ENCODE measurements around the gene RPL37A.
A peak's percentile ranks its signal among the peaks of the same experiment; 100 is the strongest.

The RPL37A gene

DNA sequence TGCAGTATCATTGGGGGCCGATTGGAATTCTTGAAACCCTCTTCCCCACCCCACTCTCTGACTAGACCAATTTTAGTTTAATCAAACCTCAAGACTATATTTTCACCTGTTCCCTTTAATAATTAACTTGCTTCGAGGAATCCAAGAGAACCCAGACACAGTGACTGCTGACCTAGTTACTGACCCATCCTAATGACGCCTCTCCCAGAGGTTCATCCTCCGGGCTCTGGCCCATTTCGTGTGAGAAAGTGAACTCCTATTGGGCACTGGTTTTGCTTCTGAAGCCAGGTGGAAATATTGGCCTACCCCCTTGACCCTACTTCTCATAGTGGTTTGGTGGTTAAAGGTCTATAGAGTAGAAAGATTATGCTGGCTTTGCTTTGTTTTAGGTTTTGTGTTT is 39.9 kb downstream of the RPL37A start:
- DNase-seq (ENCODE audit: low spot score): no peak
- peak overlapping the region; percentile 59 for H3K27ac ChIP-seq
- CTCF ChIA-PET: no interaction called here
- TF ChIP-seq, protein P1, sequence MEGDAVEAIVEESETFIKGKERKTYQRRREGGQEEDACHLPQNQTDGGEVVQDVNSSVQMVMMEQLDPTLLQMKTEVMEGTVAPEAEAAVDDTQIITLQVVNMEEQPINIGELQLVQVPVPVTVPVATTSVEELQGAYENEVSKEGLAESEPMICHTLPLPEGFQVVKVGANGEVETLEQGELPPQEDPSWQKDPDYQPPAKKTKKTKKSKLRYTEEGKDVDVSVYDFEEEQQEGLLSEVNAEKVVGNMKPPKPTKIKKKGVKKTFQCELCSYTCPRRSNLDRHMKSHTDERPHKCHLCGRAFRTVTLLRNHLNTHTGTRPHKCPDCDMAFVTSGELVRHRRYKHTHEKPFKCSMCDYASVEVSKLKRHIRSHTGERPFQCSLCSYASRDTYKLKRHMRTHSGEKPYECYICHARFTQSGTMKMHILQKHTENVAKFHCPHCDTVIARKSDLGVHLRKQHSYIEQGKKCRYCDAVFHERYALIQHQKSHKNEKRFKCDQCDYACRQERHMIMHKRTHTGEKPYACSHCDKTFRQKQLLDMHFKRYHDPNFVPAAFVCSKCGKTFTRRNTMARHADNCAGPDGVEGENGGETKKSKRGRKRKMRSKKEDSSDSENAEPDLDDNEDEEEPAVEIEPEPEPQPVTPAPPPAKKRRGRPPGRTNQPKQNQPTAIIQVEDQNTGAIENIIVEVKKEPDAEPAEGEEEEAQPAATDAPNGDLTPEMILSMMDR (conservative IDR thresholded peaks at IDR 0.05; ENCODE audit: low read depth): no peak
- POLR2A ChIA-PET (ENCODE audit: low non-redundant PET): no interaction called here

DNA sequence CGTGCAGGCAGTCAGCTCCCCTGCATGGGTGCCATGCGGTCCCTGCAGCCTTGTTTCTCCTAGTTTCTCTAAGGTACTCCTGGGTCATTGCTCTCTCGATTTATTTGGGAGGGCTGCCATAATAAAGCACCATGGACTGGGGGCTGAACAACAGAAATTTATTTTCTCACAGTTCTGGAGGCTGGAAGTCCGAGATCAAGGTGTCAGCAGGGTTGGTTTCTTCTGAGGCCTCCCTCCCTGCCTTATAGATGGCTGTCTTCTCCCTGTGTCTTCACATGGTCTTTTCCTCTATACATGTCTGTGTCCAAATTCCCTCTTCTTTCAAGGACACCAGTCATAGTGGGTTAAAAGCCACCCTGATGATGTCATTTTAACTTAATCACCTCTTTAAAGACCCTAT is 40.5 kb downstream of the RPL37A start:
- H3K27ac ChIP-seq: peak overlapping the region; percentile 59
- no peak for DNase-seq (ENCODE audit: low spot score)
- TF ChIP-seq, protein P1 (conservative IDR thresholded peaks at IDR 0.05; ENCODE audit: low read depth): no peak
- POLR2A ChIA-PET (ENCODE audit: low non-redundant PET): no interaction called here
- CTCF ChIA-PET: no interaction called here

DNA sequence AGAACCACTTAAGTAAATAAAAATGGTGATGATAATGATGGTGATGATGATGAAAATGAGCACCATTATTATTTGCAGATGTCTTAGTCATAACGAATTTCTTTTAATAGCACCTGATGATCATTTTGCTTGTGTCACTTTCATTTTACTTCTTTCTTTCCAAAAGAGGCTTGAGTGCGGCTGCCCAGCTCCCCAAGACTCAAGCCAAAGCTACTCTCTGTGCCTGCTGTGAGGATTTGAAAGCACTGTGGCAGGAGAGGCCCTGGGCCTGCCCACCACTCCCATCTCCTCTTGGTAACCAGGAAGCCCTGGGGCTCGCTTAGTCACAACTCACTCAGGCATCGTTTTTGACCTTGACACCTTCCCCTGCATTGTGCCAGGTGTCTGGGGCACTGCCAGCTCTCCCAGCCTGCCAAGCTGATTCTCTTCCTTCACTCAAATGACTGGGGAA is 41.2 kb downstream of the RPL37A start:
- H3K27ac ChIP-seq: peak overlapping the region; percentile 82
- DNase-seq (ENCODE audit: low spot score): peak; percentile 90
- ChIA-PET POLR2A (ENCODE audit: low non-redundant PET) (no interaction called here), CTCF (no interaction called here)
- TF ChIP-seq, protein P1 (conservative IDR thresholded peaks at IDR 0.05; ENCODE audit: low read depth): no peak

DNA sequence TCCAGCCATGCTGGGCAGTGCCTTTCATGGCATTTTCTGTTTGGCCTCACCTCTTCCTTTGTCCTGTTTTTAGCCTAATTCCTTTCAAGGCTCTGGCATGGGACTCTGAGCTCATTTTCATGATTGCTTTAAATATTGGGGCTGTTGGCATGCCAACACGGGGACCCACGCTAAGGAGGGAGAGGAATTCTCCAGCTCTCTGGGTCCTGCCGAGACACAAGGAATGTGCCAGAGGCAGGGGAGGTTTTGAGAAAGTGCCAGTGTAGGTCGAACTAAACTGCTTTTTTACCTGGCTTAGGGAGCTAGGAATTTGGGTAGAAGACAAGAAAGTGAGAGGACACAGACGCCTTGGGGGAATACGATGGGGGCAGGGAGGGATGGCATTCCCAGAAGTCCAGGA is 42.3 kb downstream of the RPL37A start:
- ChIA-PET CTCF (interaction anchor here (0.6 to 0.9 kb wide), 5 partner anchors 9 to 108 kb away, joined by 3 read pairs; no protein-coding TSS in a partner anchor), POLR2A (ENCODE audit: low non-redundant PET) (no interaction called here)
- H3K27ac ChIP-seq: peak overlapping the region; percentile 82
- DNase-seq (ENCODE audit: low spot score): no peak
- TF ChIP-seq, protein P1 (conservative IDR thresholded peaks at IDR 0.05; ENCODE audit: low read depth): no peak

DNA sequence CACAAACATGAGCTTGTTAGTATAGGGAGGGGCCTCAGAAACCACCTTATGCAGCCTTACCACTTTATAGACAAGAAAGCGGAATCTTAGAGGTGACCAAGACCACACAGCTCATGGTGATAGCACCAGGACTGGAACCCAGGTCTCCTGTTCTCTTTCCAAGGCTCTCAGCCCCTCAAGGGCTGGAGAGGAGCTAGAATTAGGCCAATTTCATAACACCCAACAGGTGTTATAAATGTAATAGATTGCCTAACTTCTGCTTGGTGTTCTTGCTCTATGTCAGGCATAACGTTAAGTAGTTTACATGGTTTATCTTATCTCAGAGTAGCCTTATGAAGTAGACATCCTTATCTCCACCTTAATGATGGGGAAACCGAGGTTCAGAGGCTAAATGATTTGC is 42.9 kb downstream of the RPL37A start:
- TF ChIP-seq, protein P1 (conservative IDR thresholded peaks at IDR 0.05; ENCODE audit: low read depth): no peak
- POLR2A ChIA-PET (ENCODE audit: low non-redundant PET): no interaction called here
- peak overlapping the region; percentile 82; the same call in 1 of the 2 replicates for H3K27ac ChIP-seq
- CTCF ChIA-PET: interaction anchor here (0.6 to 0.9 kb wide), 5 partner anchors 10 to 107 kb away, joined by 3 read pairs; no protein-coding TSS in a partner anchor
- no peak for DNase-seq (ENCODE audit: low spot score)

DNA sequence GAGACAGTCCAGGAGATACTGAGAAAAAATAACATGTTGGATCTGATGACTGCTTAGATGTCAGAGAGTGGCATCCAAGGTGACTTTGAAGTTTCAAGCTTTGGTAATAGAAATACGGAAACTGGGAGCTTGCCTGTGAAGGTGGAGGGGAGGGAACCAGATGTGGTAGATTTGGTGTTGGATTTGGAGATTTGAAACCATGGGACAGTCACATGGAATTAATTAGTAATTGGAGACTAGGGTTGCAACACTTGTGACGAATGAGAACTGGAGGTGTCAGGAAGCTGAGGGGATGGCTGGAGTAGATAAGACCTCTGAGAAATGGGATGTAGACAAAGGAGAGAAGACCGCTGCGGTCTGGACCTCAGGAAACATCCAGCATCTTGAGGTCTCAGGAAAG is 46.7 kb downstream of the RPL37A start:
- TF ChIP-seq, protein P1 (conservative IDR thresholded peaks at IDR 0.05; ENCODE audit: low read depth): no peak
- no peak for DNase-seq (ENCODE audit: low spot score)
- CTCF ChIA-PET: interaction anchor here (1.2 kb wide), 1 partner anchor 119 kb away, joined by 3 read pairs; no protein-coding TSS in a partner anchor

More for the DNA sequence above, 46.7 kb downstream of the RPL37A start:
- H3K27ac ChIP-seq: no peak overlapping the region
- POLR2A ChIA-PET (ENCODE audit: low non-redundant PET): no interaction called here

All from RWPE1 (cell line).